ENCODE data around the gene TMEM150C. TPM values are rescaled to one million over a fixed set of nuclear protein-coding genes. Genes with fewer than 3 reads are reported as not detected.
"Not testable (repeated sequence)": the region's sequence is repeated elsewhere in the genome, so short reads cannot be mapped to it uniquely, and the experiment has no call there.

The TMEM150C gene
- total and polyA plus RNA-seq, 9 donors = 13.5 to 48.8 (median 31.4) TPM

DNA sequence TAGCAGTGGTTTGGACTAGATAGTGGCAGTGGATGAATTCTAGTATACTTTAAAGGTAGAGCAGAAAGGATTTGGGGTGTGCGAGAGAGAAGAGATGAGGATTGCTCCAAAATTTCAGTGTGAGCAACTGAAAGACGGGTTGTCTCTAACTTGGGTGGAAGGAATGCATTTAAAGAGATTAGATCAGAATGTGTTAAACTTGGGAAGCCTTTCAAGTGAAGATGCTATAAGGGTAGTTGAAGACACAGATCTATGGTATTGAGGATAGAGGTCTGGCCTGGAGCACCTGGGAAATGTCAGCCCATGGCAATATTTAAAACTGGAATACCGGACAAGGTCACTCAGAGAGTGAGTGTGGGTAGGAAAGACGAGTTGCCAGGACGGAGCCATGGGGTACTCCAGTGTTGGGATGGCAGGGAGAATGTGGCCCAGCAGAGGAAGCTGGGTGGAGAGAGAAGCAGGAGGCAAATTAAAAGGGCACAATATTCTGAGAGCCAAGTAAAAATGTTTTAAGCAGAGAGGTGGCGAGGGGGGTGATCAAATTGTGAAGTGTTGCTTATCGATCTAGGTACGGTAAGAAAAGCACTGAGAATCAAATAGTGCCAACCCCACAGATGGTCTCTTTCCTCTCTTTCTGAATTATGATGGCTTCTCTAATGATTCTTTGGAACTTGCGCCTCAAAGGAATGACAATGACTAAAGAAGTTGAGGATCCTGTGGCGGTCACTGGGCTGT lies 80.8 kb downstream of the TMEM150C start:
- Histone ChIP-seq H3K4me3 (no peak overlapping the region), H3K9me3 (no peaks in the 10 kb centered on the region), H3K27ac (no peak overlapping the region), H3K36me3 (no peaks in the 10 kb centered on the region), H3K27me3 (no peaks in the 10 kb centered on the region), H3K4me1 (ENCODE audit: insufficient read depth) (no peaks in the 10 kb centered on the region)
- no peak for DNase-seq
- 89 to 96% (median 94%) methylated on average over 10 of the region's 10 CpGs for WGBS, 3 donors
- TF ChIP-seq, protein P1, sequence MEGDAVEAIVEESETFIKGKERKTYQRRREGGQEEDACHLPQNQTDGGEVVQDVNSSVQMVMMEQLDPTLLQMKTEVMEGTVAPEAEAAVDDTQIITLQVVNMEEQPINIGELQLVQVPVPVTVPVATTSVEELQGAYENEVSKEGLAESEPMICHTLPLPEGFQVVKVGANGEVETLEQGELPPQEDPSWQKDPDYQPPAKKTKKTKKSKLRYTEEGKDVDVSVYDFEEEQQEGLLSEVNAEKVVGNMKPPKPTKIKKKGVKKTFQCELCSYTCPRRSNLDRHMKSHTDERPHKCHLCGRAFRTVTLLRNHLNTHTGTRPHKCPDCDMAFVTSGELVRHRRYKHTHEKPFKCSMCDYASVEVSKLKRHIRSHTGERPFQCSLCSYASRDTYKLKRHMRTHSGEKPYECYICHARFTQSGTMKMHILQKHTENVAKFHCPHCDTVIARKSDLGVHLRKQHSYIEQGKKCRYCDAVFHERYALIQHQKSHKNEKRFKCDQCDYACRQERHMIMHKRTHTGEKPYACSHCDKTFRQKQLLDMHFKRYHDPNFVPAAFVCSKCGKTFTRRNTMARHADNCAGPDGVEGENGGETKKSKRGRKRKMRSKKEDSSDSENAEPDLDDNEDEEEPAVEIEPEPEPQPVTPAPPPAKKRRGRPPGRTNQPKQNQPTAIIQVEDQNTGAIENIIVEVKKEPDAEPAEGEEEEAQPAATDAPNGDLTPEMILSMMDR (IDR thresholded peaks at IDR 0.05) = no peak
- TF ChIP-seq POLR2A (IDR thresholded peaks at IDR 0.05) (no peak), EP300 (IDR thresholded peaks at IDR 0.05) (no peak)
- intact Hi-C loops (cut with DNase I) = no loop called here

DNA sequence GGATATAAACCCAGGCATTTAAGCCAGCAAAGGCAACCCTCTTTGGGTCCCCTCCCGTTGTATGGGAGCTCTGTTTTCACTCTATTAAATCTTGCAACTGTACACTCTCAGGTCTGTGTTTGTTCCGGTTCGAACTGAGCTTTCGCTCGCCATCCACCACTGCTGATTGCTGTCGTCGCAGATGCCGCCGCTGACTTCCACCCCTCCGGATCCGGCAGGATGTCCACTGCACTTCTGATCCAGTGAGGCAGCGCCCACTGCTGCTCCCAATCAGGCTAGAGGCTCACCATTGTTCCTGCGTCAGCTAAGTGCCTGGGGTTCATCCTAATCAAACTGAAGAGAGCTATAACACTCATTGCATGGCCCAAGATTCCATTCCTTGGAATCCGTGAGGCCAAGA lies 82.2 kb downstream of the TMEM150C start:
- no peaks in the 10 kb centered on the region for H3K27me3 ChIP-seq
- intact Hi-C loops (cut with DNase I) = no loop called here
- TF ChIP-seq, protein P1 (IDR thresholded peaks at IDR 0.05) = no peak
- TF ChIP-seq POLR2A (IDR thresholded peaks at IDR 0.05) (no peak), EP300 (IDR thresholded peaks at IDR 0.05) (no peak)
- WGBS, 3 donors = 95 to 96% (median 96%) methylated on average over 14 of the region's 14 CpGs
- DNase-seq = no peak
- H3K9me3 ChIP-seq = no peaks in the 10 kb centered on the region
- no peaks in the 10 kb centered on the region for H3K36me3 ChIP-seq
- no peak overlapping the region for H3K27ac ChIP-seq
- no peak overlapping the region for H3K4me3 ChIP-seq
- no peaks in the 10 kb centered on the region for H3K4me1 ChIP-seq (ENCODE audit: insufficient read depth)

DNA sequence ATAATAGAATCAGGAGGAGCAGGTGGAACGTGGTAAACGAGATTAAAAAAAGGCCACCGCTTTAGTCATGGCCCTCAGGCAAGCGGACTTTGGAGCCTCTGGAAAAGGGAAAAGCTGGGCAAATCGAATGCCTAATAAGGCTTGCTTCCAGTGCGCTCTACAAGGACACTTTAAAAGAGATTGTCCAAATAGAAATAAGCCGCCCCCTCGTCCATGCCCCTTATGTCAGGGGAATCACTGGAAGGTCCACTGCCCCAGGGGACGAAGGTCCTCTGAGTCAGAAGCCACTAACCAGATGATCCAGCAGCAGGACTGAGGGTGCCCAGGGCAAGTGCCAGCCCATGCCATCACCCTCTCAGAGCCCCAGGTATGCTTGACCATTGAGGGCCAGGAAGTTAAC lies 84.3 kb downstream of the TMEM150C start:
- H3K27ac ChIP-seq; intact Hi-C loops (cut with DNase I); H3K4me1 ChIP-seq (ENCODE audit: insufficient read depth); H3K27me3 ChIP-seq; H3K36me3 ChIP-seq; DNase-seq; H3K4me3 ChIP-seq; H3K9me3 ChIP-seq: not testable (repeated sequence)
- WGBS, 3 donors = 87 to 92% (median 91%) methylated on average over 9 of the region's 9 CpGs

DNA sequence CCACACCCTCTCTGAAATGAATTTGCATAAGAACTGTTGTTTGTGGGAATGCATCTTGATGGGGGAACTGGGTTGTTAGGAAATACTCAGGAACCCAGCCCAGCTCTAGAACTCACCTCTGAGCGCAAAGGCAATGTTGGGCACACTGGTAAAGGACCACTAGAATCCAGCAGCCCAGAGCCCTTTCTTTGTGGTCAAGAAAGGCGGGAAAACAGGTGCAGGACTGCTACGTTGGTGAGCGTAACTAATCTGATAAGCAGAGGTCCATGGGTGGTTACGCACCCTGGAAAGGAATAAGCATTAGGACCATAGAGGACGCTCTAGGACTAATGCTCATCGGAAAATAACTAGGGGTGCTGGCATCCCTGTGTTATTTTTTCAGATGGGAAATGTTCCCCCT lies 85.9 kb downstream of the TMEM150C start:
- intact Hi-C loops (cut with DNase I); H3K4me1 ChIP-seq (ENCODE audit: insufficient read depth): not testable (repeated sequence)

DNA sequence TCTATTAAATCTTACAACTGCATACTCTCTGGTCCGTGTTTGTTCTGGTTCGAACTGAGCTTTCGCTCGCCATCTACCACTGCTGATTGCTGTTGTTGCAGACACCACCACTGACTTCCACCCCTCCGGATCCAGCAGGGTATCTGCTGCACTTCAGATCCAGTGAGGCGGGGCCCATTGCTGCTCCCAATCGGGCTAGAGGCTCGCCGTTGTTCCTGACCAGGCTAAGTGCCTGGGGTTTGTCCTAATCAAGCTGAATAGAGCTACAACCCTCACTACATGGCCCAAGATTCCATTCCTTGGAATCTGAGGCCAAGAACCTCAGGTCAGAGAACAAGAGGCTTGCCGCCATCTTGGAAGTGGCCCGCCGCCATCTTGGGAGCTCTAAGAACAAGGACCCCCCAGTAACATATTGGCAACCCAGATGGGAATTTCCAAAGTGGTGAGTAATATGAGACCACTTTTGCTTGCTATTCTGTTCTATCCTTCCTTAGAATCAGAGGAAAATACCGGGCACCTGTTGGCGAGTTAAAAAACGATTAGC lies 88.1 kb downstream of the TMEM150C start:
- Histone ChIP-seq H3K27ac (no peak overlapping the region), H3K36me3 (no peaks in the 10 kb centered on the region), H3K4me3 (no peak overlapping the region), H3K4me1 (ENCODE audit: insufficient read depth) (peaks cover 3% of the 10 kb centered on the region), H3K9me3 (no peaks in the 10 kb centered on the region), H3K27me3 (no peaks in the 10 kb centered on the region)
- intact Hi-C loops (cut with DNase I) = no loop called here
- WGBS, 3 donors = 93 to 97% (median 95%) methylated on average over 15 of the region's 15 CpGs
- TF ChIP-seq, protein P1 (IDR thresholded peaks at IDR 0.05) = no peak
- no peak for TF ChIP-seq POLR2A (IDR thresholded peaks at IDR 0.05)
- TF ChIP-seq EP300 (IDR thresholded peaks at IDR 0.05) = no peak
- DNase-seq = no peak

More for the DNA sequence above, 85.9 kb downstream of the TMEM150C start:
- not testable (repeated sequence) for DNase-seq, H3K4me3 ChIP-seq, H3K36me3 ChIP-seq, H3K27me3 ChIP-seq, H3K9me3 ChIP-seq, H3K27ac ChIP-seq
- 90 to 96% (median 96%) methylated on average over 7 of the region's 7 CpGs for WGBS, 3 donors

DNA sequence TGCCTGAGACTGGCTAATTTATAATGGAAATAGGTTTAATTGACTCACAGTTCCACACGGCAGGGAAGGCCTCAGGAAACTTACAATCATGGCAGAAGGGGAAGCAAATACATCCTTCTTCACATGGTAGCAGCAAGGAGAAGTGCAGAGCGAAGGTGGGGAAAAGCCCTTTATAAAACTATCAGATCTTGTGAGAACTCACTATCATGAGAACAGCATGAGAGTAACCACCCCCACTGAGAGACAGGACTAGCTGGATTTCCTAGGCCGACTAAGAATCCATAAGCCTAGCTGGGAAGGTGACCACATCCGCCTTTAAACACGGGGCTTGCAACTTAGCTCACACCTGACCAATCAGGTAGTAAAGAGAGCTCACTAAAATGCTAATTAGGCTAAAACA lies 88.7 kb downstream of the TMEM150C start:
- H3K4me3 ChIP-seq; H3K9me3 ChIP-seq; H3K27me3 ChIP-seq; intact Hi-C loops (cut with DNase I); DNase-seq; H3K27ac ChIP-seq; H3K4me1 ChIP-seq (ENCODE audit: insufficient read depth); H3K36me3 ChIP-seq: not testable (repeated sequence)
- WGBS, 3 donors = 64 to 82% (median 71%) methylated on average over 5 of the region's 5 CpGs
